Activated CD4-positive, alpha-beta T cell treated with anti-CD3 and anti-CD28 coated beads, Interleukin-2, amount 50 U/mL, for 16 hours (primary cell): ENCODE measurements around the gene DAAM1.

Source experiments
- DNase-seq: peaks from one replicate; pipeline ENCODE4 v3.0.0-alpha.2; 2020

The DAAM1 gene

GRCh38 chr14:59377991-59378601 is 189.6 kb downstream of the DAAM1 start:
- DNase-seq = no peak

GRCh38 chr14:59389936-59390335 is 201.5 kb downstream of the DAAM1 start:
- DNase-seq = no peak

- no peak for DNase-seq
These were observed 202.9 kb downstream of the DAAM1 start for GRCh38 chr14:59391388-59391787.

GRCh38 chr14:59394268-59394667 is 205.8 kb downstream of the DAAM1 start:
- DNase-seq = no peak

- DNase-seq = no peak
These were observed 207.2 kb downstream of the DAAM1 start for GRCh38 chr14:59395672-59396071.

- peak; percentile 9 for DNase-seq
These were observed 210.4 kb downstream of the DAAM1 start for GRCh38 chr14:59398841-59399240.

- no peak for DNase-seq
These were observed 218.2 kb downstream of the DAAM1 start for GRCh38 chr14:59406454-59407245.

- no peak for DNase-seq
These were observed 219.0 kb downstream of the DAAM1 start for GRCh38 chr14:59407246-59408010.

- DNase-seq = no peak
These were observed 227.6 kb downstream of the DAAM1 start for GRCh38 chr14:59415836-59416602.

- no peak for DNase-seq
These were observed 228.8 kb downstream of the DAAM1 start for GRCh38 chr14:59417311-59417710.

- DNase-seq = no peak
These were observed 230.8 kb downstream of the DAAM1 start for GRCh38 chr14:59419303-59419702.
